ENCODE results near the gene EPB41L4B. TPM values are rescaled to one million over a fixed set of nuclear protein-coding genes. Genes with fewer than 3 reads are reported as not detected.
A peak's percentile ranks its signal among the peaks of the same experiment; 100 is the strongest.

Gene EPB41L4B
- total and polyA plus RNA-seq, 3 donors from 2014 or later, result 10.9 to 14.5 (median 14.3) TPM

DNA sequence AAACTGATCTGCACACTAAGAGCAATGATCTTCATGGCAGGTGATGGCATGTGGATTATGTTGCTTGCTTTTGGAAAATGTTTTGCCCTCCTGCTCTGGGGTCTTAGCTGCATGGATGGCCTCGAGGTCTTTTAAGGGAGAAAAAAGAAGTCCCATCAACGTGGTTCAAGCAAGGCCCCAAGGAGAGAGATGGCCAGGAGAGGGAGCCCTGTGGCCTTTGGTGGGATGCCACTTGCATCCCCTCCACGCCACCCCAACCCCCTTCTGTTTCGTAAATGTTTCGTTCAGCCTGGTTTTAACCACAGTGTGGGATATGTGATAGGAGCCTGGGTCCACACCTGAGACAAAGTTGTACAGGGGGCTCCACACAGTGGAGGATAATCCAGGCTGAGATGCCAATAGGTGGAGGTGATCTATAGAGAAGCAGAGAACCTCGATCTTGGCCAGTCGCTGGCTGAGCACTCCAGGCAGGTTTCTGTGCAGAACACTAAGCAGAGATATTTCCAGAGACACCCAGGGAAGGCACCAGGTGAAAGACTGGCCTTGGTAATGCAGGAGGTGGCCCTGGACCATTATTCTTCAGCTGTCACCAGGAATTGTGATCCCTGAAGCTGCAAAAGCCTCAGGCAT, 128.0 kb downstream of the EPB41L4B start:
- Histone ChIP-seq H3K4me3 (no peak overlapping the region), H3K27ac (no peak overlapping the region), H3K36me3 (ENCODE audit: low read depth, missing control alignments) (no peaks in the 10 kb centered on the region), H3K27me3 (no peaks in the 10 kb centered on the region), H3K4me1 (no peaks in the 10 kb centered on the region), H3K9me3 (no peaks in the 10 kb centered on the region)
- no peak for TF ChIP-seq POLR2A (IDR thresholded peaks at IDR 0.05)
- peak; percentile 18 to 34 (median 26) for TF ChIP-seq CTCF (IDR thresholded peaks at IDR 0.05)
- DNase-seq, result peak; percentile 67
- 46 to 58% methylated on average over 7 of the region's 7 CpGs for WGBS, 2 donors
- intact Hi-C loops (cut with DNase I; ENCODE audit: low total_unique reads), result no loop called here

- intact Hi-C loops (cut with DNase I; ENCODE audit: low total_unique reads), result no loop called here
- no peak for DNase-seq
- TF ChIP-seq POLR2A (IDR thresholded peaks at IDR 0.05) (no peak), CTCF (IDR thresholded peaks at IDR 0.05) (no peak)
- H3K36me3 ChIP-seq (ENCODE audit: low read depth, missing control alignments), result no peaks in the 10 kb centered on the region
- H3K4me1 ChIP-seq, result no peaks in the 10 kb centered on the region
- H3K4me3 ChIP-seq, result no peak overlapping the region
- WGBS, 2 donors, result 90 to 91% methylated on average over 8 to 9 of the region's 9 CpGs
- H3K27ac ChIP-seq, result no peak overlapping the region
- H3K27me3 ChIP-seq, result no peaks in the 10 kb centered on the region
- H3K9me3 ChIP-seq, result no peaks in the 10 kb centered on the region
These were observed 129.1 kb downstream of the EPB41L4B start for GRCh38 chr9:109191746-109192145.

GRCh38 chr9:109190151-109190550, 130.7 kb downstream of the EPB41L4B start:
- Histone ChIP-seq H3K4me1 (no peaks in the 10 kb centered on the region), H3K36me3 (ENCODE audit: low read depth, missing control alignments) (no peaks in the 10 kb centered on the region), H3K9me3 (no peaks in the 10 kb centered on the region), H3K27ac (no peak overlapping the region), H3K4me3 (no peak overlapping the region), H3K27me3 (no peaks in the 10 kb centered on the region)
- DNase-seq, result no peak
- no peak for TF ChIP-seq CTCF (IDR thresholded peaks at IDR 0.05)
- no peak for TF ChIP-seq POLR2A (IDR thresholded peaks at IDR 0.05)
- 87 to 89% methylated on average over 1 of the region's 1 CpG for WGBS, 2 donors
- intact Hi-C loops (cut with DNase I; ENCODE audit: low total_unique reads), result no loop called here

- intact Hi-C loops (cut with DNase I; ENCODE audit: low total_unique reads), result no loop called here
These were observed 133.9 kb downstream of the EPB41L4B start for GRCh38 chr9:109186857-109187520.

More at GRCh38 chr9:109186857-109187520, 133.9 kb downstream of the EPB41L4B start:
- Histone ChIP-seq H3K27ac (no peak overlapping the region), H3K4me1 (no peaks in the 10 kb centered on the region), H3K36me3 (ENCODE audit: low read depth, missing control alignments) (no peaks in the 10 kb centered on the region), H3K9me3 (no peaks in the 10 kb centered on the region), H3K27me3 (no peaks in the 10 kb centered on the region), H3K4me3 (no peak overlapping the region)
- TF ChIP-seq POLR2A (IDR thresholded peaks at IDR 0.05) (no peak), CTCF (IDR thresholded peaks at IDR 0.05) (no peak)
- WGBS, 2 donors, result 72 to 73% methylated on average over 9 of the region's 9 CpGs
- no peak for DNase-seq
